K562 (cell line): ENCODE data around the gene RIMBP3C. TPM values are rescaled to one million over a fixed set of nuclear protein-coding genes. Genes with fewer than 3 reads are reported as not detected.

Experiments used
- ARID3B ChIP-seq: fragments of 250-450 bp; sonication (Bioruptor Pico); IDR thresholded peaks from 2 replicates; pipeline ENCODE4 v1.4.0; 2020; ENCODE audit warnings: borderline replicate concordance
- GABPB2 ChIP-seq: fragments of 250-450 bp; sonication (Bioruptor Pico); conservative IDR thresholded peaks from 2 replicates; pipeline ENCODE4 v1.5.1; 2021; ENCODE audit warnings: mild to moderate bottlenecking
- HBP1 ChIP-seq: fragments of 450-650 bp; formaldehyde crosslinking; IDR thresholded peaks from 2 replicates; pipeline ENCODE4 v1.4.0; 2022; ENCODE audit warnings: missing genetic modification characterization
- HNRNPL ChIP-seq: fragments of 200-400 bp; formaldehyde crosslinking; IDR thresholded peaks from 2 replicates; pipeline ENCODE4 v1.6.1; 2017; ENCODE audit warnings: low read depth, mild to moderate bottlenecking, low read length
- MBD1 ChIP-seq: fragments of 250-450 bp; sonication (Bioruptor Pico); IDR thresholded peaks from 2 replicates; pipeline ENCODE4 v1.8.0; 2022; ENCODE audit warnings: inconsistent platforms
- MYC ChIP-seq, 2 experiments: fragments of 250-450 bp in 1 of 2; sonication (Bioruptor Pico) in 1 of 2; IDR thresholded peaks; 2 replicates each; pipeline versions ENCODE4 v1.5.1 to v1.6.1; 2012 to 2021; ENCODE audit warnings: low read depth in 2 of 2, borderline replicate concordance in 1 of 2, improper control_type of control experiment in 1 of 2, low read length in 1 of 2, mild to moderate bottlenecking in 1 of 2, moderate library complexity in 1 of 2
- PRDM10 ChIP-seq: fragments of 450-650 bp; IDR thresholded peaks from 2 replicates; pipeline ENCODE4 v1.6.1; 2018; ENCODE audit not compliant: partially characterized antibody
- PTBP1 ChIP-seq: fragments of 200-400 bp; formaldehyde crosslinking; IDR thresholded peaks from 2 replicates; pipeline ENCODE4 v1.6.1; 2017; ENCODE audit warnings: low read depth, low read length
- PYGO2 ChIP-seq: fragments of 450-650 bp; IDR thresholded peaks from 2 replicates; pipeline ENCODE4 v1.6.1; 2016; ENCODE audit warnings: mild to moderate bottlenecking, missing genetic modification characterization, moderate library complexity, missing compliant biosample characterization
- RAD21 ChIP-seq, 2 experiments: fragments of 250-450 bp in 1 of 2; fragments of 450-650 bp in 1 of 2; sonication (Bioruptor Pico) in 1 of 2; formaldehyde crosslinking in 1 of 2; IDR thresholded peaks in 1 of 2; conservative IDR thresholded peaks in 1 of 2; 2 replicates each; pipeline versions ENCODE4 v1.4.0 to v1.8.0; 2020 to 2022; ENCODE audit warnings: mild to moderate bottlenecking in 2 of 2, moderate library complexity in 1 of 2
- RBM14 ChIP-seq: fragments of 200-400 bp; formaldehyde crosslinking; IDR thresholded peaks from 2 replicates; pipeline ENCODE4 v1.6.1; 2018; ENCODE audit warnings: low read depth, mild to moderate bottlenecking, low read length, moderate library complexity, borderline replicate concordance; ENCODE audit not compliant: insufficient read depth
- TEAD1 ChIP-seq, 2 experiments: fragments of 450-650 bp in 1 of 2; sonication (generic) in 1 of 2; formaldehyde crosslinking; IDR thresholded peaks; 2 replicates each; pipeline versions ENCODE4 v1.4.0 to v1.8.0; 2020 to 2022; ENCODE audit warnings: mild to moderate bottlenecking in 2 of 2, missing genetic modification reagents in 1 of 2
- ZNF121 ChIP-seq: sonication (generic); formaldehyde crosslinking; conservative IDR thresholded peaks from 2 replicates; pipeline ENCODE4 v1.8.0; 2022; ENCODE audit warnings: missing genetic modification reagents
- ZNF589 ChIP-seq: fragments of 200-800 bp; sonication (Bioruptor generic); IDR thresholded peaks from 2 replicates; pipeline ENCODE4 v1.6.1; 2016; ENCODE audit warnings: low read depth, missing genetic modification characterization, missing compliant biosample characterization
- polyA plus RNA-seq, 8 experiments: library from polyadenylated mRNA; depleted of rRNA in 4 of 8; stranded (reverse) in 5 of 8; unstranded in 3 of 8; fragments of >200 nt; fragmentation: Nextera tagmentation in 2 of 8; fragmentation: Illumina TruSeq in 1 of 8; extraction: Ambion mirVana in 2 of 8; extraction: Trizol in 1 of 8; gene quantifications; 2 replicates each; pipeline versions ENCODE4 v1.2.1 to v1.2.3, GENCODE V29; 2011 to 2014; ENCODE audit warnings: inconsistent platforms in 1 of 8, missing spikeins in 1 of 8
- total RNA-seq, 7 experiments: library from RNA; depleted of rRNA in 6 of 7; stranded (reverse); fragments of >200 nt in 6 of 7; fragmentation: Illumina TruSeq in 2 of 7; extraction: Trizol in 2 of 7; gene quantifications; 2 replicates each; pipeline versions ENCODE4 v1.2.1 to v1.2.3, GENCODE V29; 2011 to 2021; ENCODE audit warnings: low replicate concordance in 1 of 7

The RIMBP3C gene
- total and polyA plus RNA-seq, 9 of the 15 experiments (the other 6 are each of a cell fraction or from before 2014, with no cell fraction given), result 0.09 to 0.98 (median 0.17) TPM; not detected in 2

GRCh38 chr22:21579474-21579851 lies 28.2 kb upstream of the RIMBP3C start (continued):
- TF ChIP-seq HNRNPL, result 0 out of 2 replicates have a peak, but pooled peaks have one; percentile 35
- no peak for TF ChIP-seq ARID3B (CRISPR knock-in tag)
- TF ChIP-seq ZNF589 (CRISPR knock-in tag), result 0 out of 2 replicates have a peak, but pooled peaks have one; percentile 29
- TF ChIP-seq ZNF121 (CRISPR knock-in tag), result peak; percentile 37; the same call in 1 of the 2 replicates
- TF ChIP-seq PYGO2 (tag), result no peak
- TF ChIP-seq PRDM10, result no peak
- peak; percentile 16; the same call in 1 of the 2 replicates for TF ChIP-seq MYC (IDR thresholded peaks at IDR 0.05; ENCODE audit: low read depth, low read length)
- TF ChIP-seq MYC (CRISPR knock-in tag; IDR thresholded peaks at IDR 0.05; ENCODE audit: borderline replicate concordance, low read depth), result no peak
- TF ChIP-seq MBD1, result peak; percentile 80; the same call in 1 of the 2 replicates
- TF ChIP-seq PTBP1, result 0 out of 2 replicates have a peak, but pooled peaks have one; percentile 86
- TF ChIP-seq GABPB2 (CRISPR knock-in tag), result 0 out of 2 replicates have a peak, but pooled peaks have one; percentile 35
- no peak for TF ChIP-seq HBP1 (CRISPR knock-in tag)
- TF ChIP-seq RBM14, result no peak
- TF ChIP-seq RAD21 (CRISPR knock-in tag; conservative IDR thresholded peaks at IDR 0.05 in 1 of 2, IDR thresholded peaks at IDR 0.05 in 1 of 2), result no peak; a peak in 1 of 4 replicates
- TF ChIP-seq TEAD1 (CRISPR knock-in tag; IDR thresholded peaks at IDR 0.05), result peak in 1 of 2 experiments; percentile 17; a peak in 1 of 4 replicates
